Measurements from ENCODE around the gene PLEKHA3.

PLEKHA3 gene

GRCh38 chr2:178473373-178473772 lies 6.9 kb upstream of the PLEKHA3 start:
- TF ChIP-seq CTCF (conservative IDR thresholded peaks at IDR 0.05) (no peak), ZFX (IDR thresholded peaks at IDR 0.05) (no peak)
- H3K27ac ChIP-seq, result no peak overlapping the region

GRCh38 chr2:178473931-178474330 lies 6.3 kb upstream of the PLEKHA3 start:
- no peak overlapping the region for H3K27ac ChIP-seq
- TF ChIP-seq ZFX (IDR thresholded peaks at IDR 0.05) (no peak), CTCF (conservative IDR thresholded peaks at IDR 0.05) (no peak)

GRCh38 chr2:178474560-178474959 lies 5.7 kb upstream of the PLEKHA3 start:
- H3K27ac ChIP-seq, result no peak overlapping the region
- no peak for TF ChIP-seq ZFX (IDR thresholded peaks at IDR 0.05)
- no peak for TF ChIP-seq CTCF (conservative IDR thresholded peaks at IDR 0.05)

GRCh38 chr2:178476477-178476876 lies 3.8 kb upstream of the PLEKHA3 start:
- TF ChIP-seq ZFX (IDR thresholded peaks at IDR 0.05) (no peak), CTCF (conservative IDR thresholded peaks at IDR 0.05) (no peak)
- H3K27ac ChIP-seq, result no peak overlapping the region

GRCh38 chr2:178477443-178478129 lies 2.7 kb upstream of the PLEKHA3 start:
- H3K27ac ChIP-seq, result peak overlapping the region; percentile 72
- no peak for TF ChIP-seq ZFX (IDR thresholded peaks at IDR 0.05)
- no peak for TF ChIP-seq CTCF (conservative IDR thresholded peaks at IDR 0.05)

GRCh38 chr2:178478130-178478438 lies 2.2 kb upstream of the PLEKHA3 start:
- H3K27ac ChIP-seq, result peak overlapping the region; percentile 72
- TF ChIP-seq ZFX (IDR thresholded peaks at IDR 0.05), result no peak
- TF ChIP-seq CTCF (conservative IDR thresholded peaks at IDR 0.05), result no peak

GRCh38 chr2:178478439-178479274 lies 1.6 kb upstream of the PLEKHA3 start, which contains the start of gene FKBP7:
FKBP7 (minus strand) TSS chr2:178478600; CDS start chr2:178478499, 101 bp downstream.
- TF ChIP-seq CTCF (conservative IDR thresholded peaks at IDR 0.05), result peak; percentile 81
- TF ChIP-seq ZFX (IDR thresholded peaks at IDR 0.05), result no peak
- H3K27ac ChIP-seq, result peak within 1 kb of the TSS; percentile 72

Measured in C4-2B (cell line).